ENCODE data around the gene FXYD3. TPM values are rescaled to one million over a fixed set of nuclear protein-coding genes. Genes with fewer than 3 reads are reported as not detected.
A peak's percentile ranks its signal among the peaks of the same experiment; 100 is the strongest.

Gene FXYD3
- total and polyA plus RNA-seq, 2 experiments from 2014 or later = 225 to 542 TPM

GRCh38 chr19:35144259-35144599 is 28.6 kb downstream of the FXYD3 start:
- no peaks in the 10 kb centered on the region for H3K9me3 ChIP-seq (ENCODE audit: low read depth)
- H3K4me1 ChIP-seq (ENCODE audit: insufficient read depth) = peaks cover 21% of the 10 kb centered on the region
- peaks cover 27% of the 10 kb centered on the region for H3K27me3 ChIP-seq
- no peak overlapping the region for H3K4me3 ChIP-seq
- TF ChIP-seq, protein P1, sequence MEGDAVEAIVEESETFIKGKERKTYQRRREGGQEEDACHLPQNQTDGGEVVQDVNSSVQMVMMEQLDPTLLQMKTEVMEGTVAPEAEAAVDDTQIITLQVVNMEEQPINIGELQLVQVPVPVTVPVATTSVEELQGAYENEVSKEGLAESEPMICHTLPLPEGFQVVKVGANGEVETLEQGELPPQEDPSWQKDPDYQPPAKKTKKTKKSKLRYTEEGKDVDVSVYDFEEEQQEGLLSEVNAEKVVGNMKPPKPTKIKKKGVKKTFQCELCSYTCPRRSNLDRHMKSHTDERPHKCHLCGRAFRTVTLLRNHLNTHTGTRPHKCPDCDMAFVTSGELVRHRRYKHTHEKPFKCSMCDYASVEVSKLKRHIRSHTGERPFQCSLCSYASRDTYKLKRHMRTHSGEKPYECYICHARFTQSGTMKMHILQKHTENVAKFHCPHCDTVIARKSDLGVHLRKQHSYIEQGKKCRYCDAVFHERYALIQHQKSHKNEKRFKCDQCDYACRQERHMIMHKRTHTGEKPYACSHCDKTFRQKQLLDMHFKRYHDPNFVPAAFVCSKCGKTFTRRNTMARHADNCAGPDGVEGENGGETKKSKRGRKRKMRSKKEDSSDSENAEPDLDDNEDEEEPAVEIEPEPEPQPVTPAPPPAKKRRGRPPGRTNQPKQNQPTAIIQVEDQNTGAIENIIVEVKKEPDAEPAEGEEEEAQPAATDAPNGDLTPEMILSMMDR (IDR thresholded peaks at IDR 0.05; ENCODE audit: poor library complexity) = no peak
- TF ChIP-seq EZH2 (IDR thresholded peaks at IDR 0.05; ENCODE audit: borderline replicate concordance) = no peak
- no peak for TF ChIP-seq EZH2phosphoT487 (IDR thresholded peaks at IDR 0.05; ENCODE audit: low read depth, severe bottlenecking, unreplicated experiment)
- no peak overlapping the region for H2AFZ ChIP-seq
- DNase-seq (ENCODE audit: low spot score) = no peak
- H3K79me2 ChIP-seq = no peaks in the 10 kb centered on the region
- H3K36me3 ChIP-seq (replicated peaks; ENCODE audit: insufficient read depth, low read depth) = no peaks in the 10 kb centered on the region
- no peak overlapping the region for H3K4me2 ChIP-seq
- no peaks in the 10 kb centered on the region for H3K9me2 ChIP-seq (replicated peaks; ENCODE audit: insufficient read depth)
- 24% methylated on average over 5 of the region's 6 CpGs for WGBS (ENCODE audit: low lambda C conversion rate, missing lambda C conversion rate)
- H3K27ac ChIP-seq = no peak overlapping the region
- no peaks in the 10 kb centered on the region for H4K20me1 ChIP-seq (ENCODE audit: insufficient read depth, poor library complexity, severe bottlenecking)

GRCh38 chr19:35144600-35145436 is 29.2 kb downstream of the FXYD3 start:
- peaks cover 15% of the 10 kb centered on the region for H3K4me1 ChIP-seq (ENCODE audit: insufficient read depth)
- H2AFZ ChIP-seq = no peak overlapping the region
- H3K4me3 ChIP-seq = no peak overlapping the region
- H3K27ac ChIP-seq = no peak overlapping the region
- H4K20me1 ChIP-seq (ENCODE audit: insufficient read depth, poor library complexity, severe bottlenecking) = no peaks in the 10 kb centered on the region
- TF ChIP-seq, protein P1 (IDR thresholded peaks at IDR 0.05; ENCODE audit: poor library complexity) = no peak
- no peak for TF ChIP-seq EZH2 (IDR thresholded peaks at IDR 0.05; ENCODE audit: borderline replicate concordance)
- WGBS (ENCODE audit: low lambda C conversion rate, missing lambda C conversion rate) = 17% methylated on average over 15 of the region's 15 CpGs
- H3K27me3 ChIP-seq = peaks cover 27% of the 10 kb centered on the region
- no peaks in the 10 kb centered on the region for H3K36me3 ChIP-seq (replicated peaks; ENCODE audit: insufficient read depth, low read depth)
- no peaks in the 10 kb centered on the region for H3K9me3 ChIP-seq (ENCODE audit: low read depth)
- H3K79me2 ChIP-seq = no peaks in the 10 kb centered on the region
- H3K4me2 ChIP-seq = no peak overlapping the region
- H3K9me2 ChIP-seq (replicated peaks; ENCODE audit: insufficient read depth) = no peaks in the 10 kb centered on the region
- peak; percentile 89 for DNase-seq (ENCODE audit: low spot score)

- TF ChIP-seq, protein P1 (IDR thresholded peaks at IDR 0.05; ENCODE audit: poor library complexity) = no peak
- TF ChIP-seq EZH2 (IDR thresholded peaks at IDR 0.05; ENCODE audit: borderline replicate concordance) (no peak), EZH2phosphoT487 (IDR thresholded peaks at IDR 0.05; ENCODE audit: low read depth, severe bottlenecking, unreplicated experiment) (no peak)
- peaks cover 20% of the 10 kb centered on the region for H3K27me3 ChIP-seq
- no peaks in the 10 kb centered on the region for H3K36me3 ChIP-seq (replicated peaks; ENCODE audit: insufficient read depth, low read depth)
- H3K27ac ChIP-seq = no peak overlapping the region
- H4K20me1 ChIP-seq (ENCODE audit: insufficient read depth, poor library complexity, severe bottlenecking) = no peaks in the 10 kb centered on the region
- H3K9me2 ChIP-seq (replicated peaks; ENCODE audit: insufficient read depth) = no peaks in the 10 kb centered on the region
- no peaks in the 10 kb centered on the region for H3K79me2 ChIP-seq
- no peak overlapping the region for H2AFZ ChIP-seq
- WGBS (ENCODE audit: low lambda C conversion rate, missing lambda C conversion rate) = 84% methylated on average over 7 of the region's 7 CpGs
- peaks cover 9% of the 10 kb centered on the region for H3K4me1 ChIP-seq (ENCODE audit: insufficient read depth)
- DNase-seq (ENCODE audit: low spot score) = no peak
- no peaks in the 10 kb centered on the region for H3K9me3 ChIP-seq (ENCODE audit: low read depth)
- no peak overlapping the region for H3K4me2 ChIP-seq
- no peak overlapping the region for H3K4me3 ChIP-seq
Measured at GRCh38 chr19:35146746-35147459, 31.3 kb downstream of the FXYD3 start.
